Left cardiac atrium (tissue), 4 donors: ENCODE results near the gene SLC25A20. TPM values are rescaled to one million over a fixed set of nuclear protein-coding genes. Genes with fewer than 3 reads are reported as not detected.

Experiments
- ATAC-seq, 2 donors: fragments of 200-7000 bp; cut with Tn5 transposase; one replicate each; pipeline ENCODE4 v1.9.1; 2020; ENCODE audit warnings: mild to moderate bottlenecking in 2 of 2, moderate library complexity in 2 of 2
- DNase-seq: peaks from one replicate; pipeline ENCODE4 v3.0.0-alpha.2; 2020
- intact Hi-C, 2 donors: fragments of 100-400 bp; cut with DNase I; formaldehyde crosslinking; loops; one replicate each; pipeline versions ENCODE4 v1.14.1 to v1.15.1; 2022 to 2023
- long read RNA-seq: library from polyadenylated mRNA; unstranded; transcript quantifications from one replicate; pipeline ENCODE4 v2.0.0, GENCODE V29; 2021
- total RNA-seq, 2 donors: library from RNA; stranded (reverse); fragmentation: NEBNext Ultra II Directional; extraction: Animal tissue kit (Norgen Biotek cat#: 25700); gene quantifications; one replicate each; pipeline ENCODE4 v1.2.1, GENCODE V29; 2021
- donor health status: DM: no; HTN: yes; CAD: no.
- donor health status: DM: no; HTN: yes; CAD: no; lungs with severe emphysema.
- donor health status: DM: yes; HTN: yes; CAD: no.
- donor health status: Dilated cardiomyopathy.

SLC25A20 gene, protein sequence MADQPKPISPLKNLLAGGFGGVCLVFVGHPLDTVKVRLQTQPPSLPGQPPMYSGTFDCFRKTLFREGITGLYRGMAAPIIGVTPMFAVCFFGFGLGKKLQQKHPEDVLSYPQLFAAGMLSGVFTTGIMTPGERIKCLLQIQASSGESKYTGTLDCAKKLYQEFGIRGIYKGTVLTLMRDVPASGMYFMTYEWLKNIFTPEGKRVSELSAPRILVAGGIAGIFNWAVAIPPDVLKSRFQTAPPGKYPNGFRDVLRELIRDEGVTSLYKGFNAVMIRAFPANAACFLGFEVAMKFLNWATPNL
- 10 to 100 TPM; 53.4 to 55.6 TPM for total RNA-seq
- long read RNA-seq, transcript SLC25A20-201 (9 exons, 1,879 nt) = major isoform, 130 of 145 reads
- long read RNA-seq, partial matches to known transcripts = 5 of 145 reads
- long read RNA-seq, other reads (novel, unspliced or antisense) = 10 of 145 reads

DNA sequence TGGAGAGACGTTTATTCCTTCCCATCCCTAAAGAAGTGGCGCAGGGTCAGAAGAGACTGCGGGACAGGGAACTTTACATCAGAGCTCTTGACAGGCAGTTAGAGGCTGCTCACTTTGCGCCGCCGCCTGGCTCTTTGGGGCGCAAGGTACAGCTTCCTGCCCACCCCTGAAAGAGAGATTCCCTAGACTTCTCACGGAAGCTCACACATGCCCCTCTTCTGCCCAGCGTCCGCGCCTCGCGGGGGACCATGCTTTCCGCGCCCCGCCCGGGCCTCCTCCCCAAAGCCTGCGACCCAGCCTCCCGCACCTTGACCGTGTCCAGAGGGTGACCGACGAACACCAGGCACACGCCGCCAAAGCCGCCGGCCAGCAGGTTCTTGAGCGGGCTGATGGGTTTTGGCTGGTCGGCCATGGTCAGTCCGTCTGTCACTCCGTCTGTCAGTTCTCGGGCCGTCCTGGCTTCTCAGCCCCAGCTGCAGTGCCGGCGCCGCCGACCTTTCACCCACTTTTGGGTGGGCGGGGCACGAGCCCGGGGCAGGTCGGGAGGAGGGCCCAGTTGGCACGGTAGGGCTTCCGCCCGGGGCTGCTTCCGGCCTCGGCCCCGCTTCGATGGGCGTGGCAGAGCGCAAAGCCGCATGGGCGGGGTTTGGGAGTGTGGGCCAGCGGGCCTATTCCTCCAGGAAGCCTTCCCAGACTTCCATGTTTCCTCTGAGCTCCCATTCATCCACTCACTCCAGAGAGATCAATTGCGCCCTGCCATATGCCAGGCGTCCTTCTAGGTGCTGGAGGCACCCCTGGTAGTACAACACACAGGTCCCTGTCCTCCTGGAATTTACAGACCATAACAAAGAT lies at the start of gene SLC25A20:
Gene SLC25A20 (minus strand): TSS at position 500 of the 852 bp plus-strand sequence. CDS start 88 bp downstream, at position 412.
- intact Hi-C loops = no loop called here

DNA sequence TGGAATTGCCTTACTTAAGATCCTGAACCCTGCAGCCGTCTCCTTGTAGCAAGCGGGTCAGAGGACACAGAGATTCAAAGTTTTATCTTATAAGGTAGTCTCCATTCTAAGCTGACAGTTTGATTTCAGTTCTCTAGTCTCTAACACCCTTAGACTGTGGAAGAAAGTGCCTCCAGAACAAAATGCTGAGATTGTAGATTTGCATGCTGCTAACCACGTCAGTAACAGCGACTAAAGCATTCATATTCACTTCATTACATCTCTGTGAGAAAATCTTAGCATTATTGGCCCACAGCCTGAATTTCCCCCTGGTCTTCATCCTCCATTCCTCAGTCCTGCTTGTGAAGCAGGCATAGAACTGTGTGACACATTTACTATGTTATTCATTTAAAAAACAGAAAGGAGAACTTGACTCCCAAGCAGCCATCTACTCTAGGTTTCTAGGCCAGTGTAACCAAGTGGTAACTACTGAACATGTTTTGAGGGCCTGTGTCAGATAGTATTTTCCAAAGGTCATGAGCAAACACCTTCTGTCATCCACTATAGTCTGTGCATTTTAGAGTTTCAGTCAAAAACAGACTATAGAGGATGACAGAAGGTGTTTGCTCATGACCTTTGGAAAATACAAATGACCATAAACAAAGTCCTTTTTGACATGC lies 47.3 kb upstream of the SLC25A20 start:
- intact Hi-C loops = no loop called here
- ATAC-seq = no peak

More for the DNA sequence above, at the start of gene SLC25A20:
- DNase-seq (peak; percentile 95), ATAC-seq (peak; percentile 99)

DNA sequence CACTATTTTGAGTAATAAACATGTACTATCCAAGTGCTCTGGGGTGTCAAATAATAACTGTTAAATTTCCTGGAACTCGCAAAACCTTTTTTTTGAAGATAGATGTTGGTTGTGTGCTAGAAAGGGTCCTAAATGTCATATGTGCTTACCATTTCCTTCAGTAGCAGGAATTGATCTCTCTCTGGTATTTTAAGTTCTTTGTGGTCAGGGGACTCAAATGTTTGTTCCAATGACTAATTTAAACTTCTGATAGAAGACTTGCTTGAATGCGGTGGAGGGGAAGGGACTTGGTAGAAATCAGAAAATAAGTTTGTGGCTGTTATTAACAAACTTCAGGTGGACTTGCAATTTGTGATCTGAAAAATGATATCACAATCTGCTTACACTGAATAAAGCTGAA lies 46.8 kb upstream of the SLC25A20 start:
- intact Hi-C loops = no loop called here
- DNase-seq (no peak), ATAC-seq (no peak)

More for the DNA sequence above, 47.3 kb upstream of the SLC25A20 start:
- no peak for DNase-seq

DNA sequence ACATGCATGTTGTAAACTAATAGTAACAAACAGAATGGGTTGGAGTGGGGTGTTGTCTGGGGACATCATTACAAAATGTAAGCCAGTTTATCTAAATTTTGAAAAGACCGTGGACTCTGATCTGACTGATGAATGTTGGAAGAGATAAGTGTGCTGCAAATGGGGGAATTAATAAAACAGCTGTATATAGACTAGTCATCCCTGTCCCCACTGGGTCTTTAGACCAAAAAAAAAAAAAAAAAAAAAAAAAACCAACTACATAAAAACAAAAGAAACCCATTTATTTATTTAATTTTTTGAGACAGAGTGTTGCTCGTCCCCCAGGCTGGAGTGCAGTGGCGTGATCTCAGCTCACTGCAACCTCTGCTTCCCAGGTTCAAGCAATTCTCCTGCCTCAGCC lies 40.0 kb upstream of the SLC25A20 start:
- intact Hi-C loops = no loop called here
- DNase-seq (no peak), ATAC-seq (no peak)

DNA sequence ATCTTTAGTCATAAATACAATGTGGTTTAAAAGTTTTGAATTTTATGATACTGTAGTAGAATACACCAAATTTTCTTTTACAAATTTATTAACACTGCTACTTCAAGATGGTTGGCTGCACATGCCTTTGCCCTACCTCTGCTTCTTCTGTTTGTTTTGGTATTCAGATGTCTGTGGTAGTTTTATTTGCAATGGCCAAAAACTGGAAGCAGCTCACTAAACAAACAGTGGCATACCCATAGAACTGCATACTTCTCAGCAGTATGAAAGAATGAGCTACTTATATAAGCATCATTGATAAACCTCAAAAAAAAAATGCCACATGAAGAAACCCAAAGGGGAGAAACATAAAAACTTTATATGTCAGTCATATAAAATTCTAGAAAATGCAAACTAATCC lies 39.5 kb upstream of the SLC25A20 start:
- intact Hi-C loops = no loop called here
- no peak for ATAC-seq
- DNase-seq = no peak

DNA sequence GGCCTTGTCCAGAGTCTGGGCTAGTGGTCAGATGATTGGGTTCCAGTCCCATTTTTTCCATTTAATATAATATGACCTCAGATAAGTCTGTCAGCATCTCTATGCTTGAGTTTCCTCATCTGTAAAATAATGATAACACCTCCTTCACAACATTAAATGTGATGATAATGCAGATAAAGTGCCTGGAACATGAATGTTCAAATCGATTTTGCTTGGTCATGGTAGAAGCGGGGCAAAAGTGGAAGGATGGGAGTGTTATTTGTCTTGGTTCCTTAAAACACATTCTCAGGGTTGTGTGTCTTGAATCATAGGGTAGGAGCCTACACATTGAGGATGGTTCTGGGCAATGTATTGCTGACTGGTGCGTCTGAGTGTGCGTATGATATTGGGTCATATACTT lies 36.8 kb upstream of the SLC25A20 start:
- DNase-seq (no peak), ATAC-seq (no peak)
- intact Hi-C loops = no loop called here

DNA sequence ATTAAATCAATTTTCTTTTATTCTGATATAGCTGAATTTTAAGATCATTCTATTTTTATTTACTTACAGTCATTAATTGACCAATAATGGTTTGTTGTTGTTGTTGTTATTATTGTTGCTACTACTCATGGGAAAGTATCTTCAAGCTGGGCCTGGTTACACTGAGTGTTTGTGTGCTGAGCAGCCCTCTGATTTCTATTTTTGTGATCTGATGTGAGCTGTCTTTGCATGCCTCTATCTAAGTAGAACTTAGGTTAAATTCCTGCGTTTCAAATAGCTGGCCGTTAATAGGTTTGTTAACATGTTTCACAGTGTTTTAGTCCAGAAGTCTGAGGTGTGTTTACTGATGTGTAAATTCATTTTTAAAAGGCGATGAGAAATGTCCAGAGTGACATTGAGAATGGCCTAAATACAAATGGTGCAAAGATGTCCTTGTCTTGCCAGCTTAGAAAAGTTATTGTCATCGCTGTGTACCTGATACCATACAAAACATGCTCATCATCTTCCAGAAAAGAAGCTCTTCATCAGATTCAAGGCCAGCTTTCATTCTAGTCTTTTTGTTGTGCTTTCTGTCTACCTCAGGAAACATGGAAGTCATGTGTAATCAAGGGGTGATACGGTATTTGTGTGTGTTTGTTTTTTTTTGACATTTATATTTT lies 35.8 kb upstream of the SLC25A20 start:
- no peak for DNase-seq
- intact Hi-C loops = no loop called here
- peak; percentile 72 to 82 for ATAC-seq

DNA sequence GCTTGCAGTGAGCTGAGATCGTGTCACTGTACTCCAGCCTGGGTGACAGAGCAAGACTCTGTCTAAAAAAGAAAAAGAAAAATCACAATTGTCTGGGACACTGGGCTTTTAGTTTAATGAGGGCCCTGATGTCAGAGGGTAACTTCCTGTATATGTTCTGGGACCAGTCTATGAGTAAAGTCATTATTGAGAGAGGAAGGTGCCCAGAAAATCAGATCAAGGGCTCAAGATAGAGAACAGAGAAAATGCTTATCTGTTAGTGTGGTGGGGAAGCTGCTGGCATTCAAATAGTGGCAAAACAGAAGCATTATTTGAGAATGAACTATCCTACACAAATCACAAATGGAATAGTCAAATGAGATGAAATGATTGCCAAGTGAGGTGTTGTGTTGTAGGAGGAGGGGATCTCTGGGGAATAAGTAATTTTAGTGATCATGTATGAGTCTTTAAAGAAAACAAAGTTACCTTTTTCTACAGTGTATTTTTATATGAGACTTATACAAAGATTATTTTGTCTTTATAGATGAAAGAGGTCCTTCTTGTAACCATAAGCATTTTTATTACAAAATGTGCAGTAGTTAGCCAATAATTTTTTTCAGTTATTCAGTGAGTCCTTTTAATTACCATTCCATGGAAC lies 33.4 kb upstream of the SLC25A20 start:
- ATAC-seq = no peak
- no peak for DNase-seq
- intact Hi-C loops = no loop called here

DNA sequence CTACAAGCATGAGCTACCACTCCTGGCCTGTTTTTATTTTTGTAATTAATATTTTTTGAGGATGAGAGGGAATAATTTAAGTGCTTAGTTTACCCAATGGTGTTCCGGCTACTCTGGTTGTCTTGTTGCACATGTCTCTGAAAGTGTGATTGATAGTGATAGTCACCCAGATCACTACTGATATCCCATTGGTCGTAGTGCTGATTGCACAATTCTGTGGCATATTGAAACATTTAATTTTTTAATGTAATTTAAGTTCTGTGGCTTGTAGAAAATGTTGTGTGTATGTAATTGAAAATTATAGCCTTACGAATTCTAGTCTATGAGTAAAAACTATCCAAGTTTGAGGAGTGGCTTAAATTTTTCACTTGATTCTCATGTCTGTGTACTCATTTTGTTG lies 31.9 kb upstream of the SLC25A20 start:
- intact Hi-C loops = no loop called here
- ATAC-seq (no peak), DNase-seq (no peak)

DNA sequence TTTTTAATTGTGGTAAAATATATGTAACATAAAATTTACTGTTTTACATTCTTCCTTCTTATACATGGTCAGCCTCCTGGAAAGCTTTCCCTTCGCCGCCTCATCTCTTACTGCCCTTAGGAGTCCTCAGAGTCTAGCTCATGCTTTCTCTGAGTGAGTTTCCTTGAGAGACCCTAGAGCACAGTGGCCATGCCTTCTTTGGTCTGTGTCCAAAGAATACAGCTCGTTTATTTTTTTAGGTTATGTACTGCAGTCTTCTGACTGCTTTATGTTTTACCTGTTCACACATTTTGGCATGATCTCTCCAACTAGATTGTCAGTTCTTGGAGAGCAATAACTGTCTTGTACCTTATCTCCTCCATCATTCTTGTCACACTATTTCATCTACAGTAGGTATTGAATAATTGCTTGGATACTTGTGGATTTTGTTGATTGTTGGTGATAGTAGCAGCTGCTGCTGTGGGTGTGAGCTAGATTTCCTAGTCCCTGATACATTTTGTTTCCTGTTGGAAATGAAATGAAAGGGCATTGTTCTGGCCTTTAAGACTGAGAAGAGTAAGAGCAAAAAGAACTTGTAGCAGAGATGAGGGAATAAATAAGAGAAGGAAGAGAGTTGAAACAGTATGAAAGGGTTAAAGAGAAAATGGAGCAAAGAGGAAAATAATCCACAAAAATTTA lies 30.8 kb upstream of the SLC25A20 start:
- intact Hi-C loops = no loop called here
- no peak for DNase-seq
- no peak for ATAC-seq

DNA sequence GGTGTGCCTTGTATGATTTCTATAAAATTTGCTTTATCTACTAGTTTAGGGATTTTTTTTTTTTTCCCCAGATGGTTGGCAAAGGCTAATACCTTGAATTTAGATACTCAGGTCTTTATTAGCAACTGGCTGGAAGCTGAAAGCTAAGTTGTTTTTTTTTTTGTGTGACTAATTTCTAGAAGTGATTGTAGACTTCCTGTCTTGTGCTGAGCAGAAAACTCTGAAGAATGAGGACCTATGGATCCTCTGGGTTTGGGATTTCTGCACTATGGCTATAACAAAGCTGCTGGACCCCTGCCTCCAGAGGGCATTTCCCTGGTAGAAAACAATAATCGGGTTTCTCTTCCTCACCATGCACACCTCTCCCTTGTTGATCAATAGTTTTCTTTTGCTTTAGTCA lies 30.0 kb upstream of the SLC25A20 start:
- intact Hi-C loops = no loop called here
- ATAC-seq (no peak), DNase-seq (no peak)

DNA sequence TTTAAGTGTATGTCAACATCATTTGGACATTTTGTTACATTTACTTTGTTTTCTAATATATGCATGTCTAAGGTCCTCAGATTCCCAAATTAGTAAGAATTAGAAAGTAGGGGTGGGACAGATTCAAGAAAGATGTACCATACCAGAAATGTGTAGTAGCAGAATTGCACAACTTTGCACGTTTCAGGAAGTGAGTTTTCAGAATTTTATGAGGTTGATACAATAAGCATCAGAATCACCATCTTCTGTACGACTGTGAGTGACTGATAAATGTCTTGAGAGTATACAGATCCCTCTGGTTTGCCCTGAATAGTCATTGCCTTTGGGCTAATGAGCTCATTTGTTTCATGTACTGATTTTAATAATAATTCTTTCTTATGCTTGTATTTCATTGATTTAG lies 29.2 kb upstream of the SLC25A20 start:
- no peak for DNase-seq
- no peak for ATAC-seq

DNA sequence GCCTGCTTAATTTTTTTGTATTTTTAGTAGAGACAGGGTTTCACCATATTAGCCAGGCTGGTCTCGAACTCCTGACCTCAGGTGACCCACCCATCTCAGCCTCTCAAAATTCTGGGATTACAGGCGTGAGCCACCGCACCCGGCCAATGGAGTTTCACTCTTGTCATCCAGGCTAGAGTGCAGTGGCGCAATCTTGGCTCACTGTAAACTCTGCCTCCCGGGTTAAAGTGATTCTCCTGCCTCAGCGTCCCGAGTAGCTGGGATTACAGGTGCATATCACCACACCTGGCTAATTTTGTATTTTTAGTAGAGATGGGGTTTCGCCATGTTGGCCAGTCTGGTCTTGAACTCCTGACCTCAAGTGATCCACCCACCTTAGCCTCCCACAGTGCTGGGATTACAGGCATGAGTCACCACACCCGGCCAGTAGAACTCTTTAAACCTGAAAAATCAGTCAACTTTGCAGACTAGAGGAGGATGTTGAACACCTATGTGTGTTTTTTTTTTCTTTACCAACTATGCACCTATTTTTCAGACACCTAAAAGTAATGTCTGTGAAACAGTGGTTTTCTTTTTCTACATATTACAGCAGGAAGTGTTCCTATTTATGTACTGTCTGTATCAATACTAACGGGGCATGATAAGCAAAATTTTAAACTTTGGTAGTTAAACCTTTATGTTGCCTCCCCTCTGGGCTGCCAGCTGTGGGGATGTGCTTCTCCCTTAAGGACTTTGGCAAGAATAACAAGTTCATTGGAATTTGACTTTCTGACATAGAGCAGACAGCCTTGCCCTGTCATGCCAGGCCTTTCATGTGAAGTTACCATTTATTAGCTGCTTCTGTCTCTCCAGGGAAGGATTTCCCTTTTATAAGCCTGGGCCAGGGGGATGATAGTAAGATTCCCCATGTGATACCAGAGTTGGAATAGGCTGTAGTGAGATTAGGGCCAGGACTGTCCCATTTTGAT lies 28.0 kb upstream of the SLC25A20 start:
- ATAC-seq (peak; percentile 55 to 79), DNase-seq (no peak)
- intact Hi-C loops = no loop called here

More for the DNA sequence above, 29.2 kb upstream of the SLC25A20 start:
- intact Hi-C loops = no loop called here

DNA sequence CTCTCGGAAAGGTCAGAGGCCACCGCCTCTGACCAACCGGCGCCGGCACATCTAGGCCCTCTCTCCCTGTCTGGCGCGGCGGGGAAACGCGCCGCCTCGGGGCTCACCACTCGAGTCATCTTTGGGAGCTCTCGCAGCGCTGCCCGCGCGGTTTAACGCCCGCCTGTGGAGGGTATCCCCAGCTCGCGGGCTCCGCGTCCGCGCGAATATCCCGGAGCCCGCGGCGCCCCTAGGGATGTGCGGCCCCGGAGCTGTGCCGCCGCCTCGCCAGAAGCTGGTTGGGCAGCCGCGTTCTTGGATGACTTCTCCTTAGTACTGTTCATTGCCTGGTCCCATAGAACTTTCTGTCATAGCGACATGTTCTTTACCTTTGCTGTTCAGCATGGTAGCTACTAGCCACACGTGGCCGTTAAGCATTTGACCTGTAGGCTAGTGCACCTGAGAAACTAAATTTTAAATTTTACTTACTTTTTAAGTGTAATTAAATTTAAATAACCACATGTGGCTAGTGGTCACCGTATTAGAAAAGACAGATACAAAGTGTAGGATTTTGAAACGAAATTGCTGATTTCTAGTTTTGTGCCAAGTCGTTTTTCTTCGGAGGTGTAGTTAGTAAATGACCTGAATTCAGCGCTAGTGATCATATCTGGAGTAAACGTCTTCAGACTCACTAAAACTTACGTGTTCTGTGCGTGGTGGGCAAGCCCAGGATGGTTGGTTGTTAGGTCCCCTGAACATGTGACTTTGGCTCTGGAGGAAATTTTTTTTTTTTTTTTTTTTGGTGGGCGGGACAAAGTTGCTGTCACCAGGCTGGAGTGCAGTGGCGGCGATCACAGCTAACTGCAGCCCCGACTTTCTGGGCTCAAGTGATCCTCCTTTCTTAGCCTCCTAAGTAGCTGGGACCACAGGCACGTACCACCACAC lies 20.8 kb upstream of the SLC25A20 start:
- peak; percentile 35 to 70 for ATAC-seq
- DNase-seq = peak; percentile 46
- intact Hi-C loops = no loop called here

DNA sequence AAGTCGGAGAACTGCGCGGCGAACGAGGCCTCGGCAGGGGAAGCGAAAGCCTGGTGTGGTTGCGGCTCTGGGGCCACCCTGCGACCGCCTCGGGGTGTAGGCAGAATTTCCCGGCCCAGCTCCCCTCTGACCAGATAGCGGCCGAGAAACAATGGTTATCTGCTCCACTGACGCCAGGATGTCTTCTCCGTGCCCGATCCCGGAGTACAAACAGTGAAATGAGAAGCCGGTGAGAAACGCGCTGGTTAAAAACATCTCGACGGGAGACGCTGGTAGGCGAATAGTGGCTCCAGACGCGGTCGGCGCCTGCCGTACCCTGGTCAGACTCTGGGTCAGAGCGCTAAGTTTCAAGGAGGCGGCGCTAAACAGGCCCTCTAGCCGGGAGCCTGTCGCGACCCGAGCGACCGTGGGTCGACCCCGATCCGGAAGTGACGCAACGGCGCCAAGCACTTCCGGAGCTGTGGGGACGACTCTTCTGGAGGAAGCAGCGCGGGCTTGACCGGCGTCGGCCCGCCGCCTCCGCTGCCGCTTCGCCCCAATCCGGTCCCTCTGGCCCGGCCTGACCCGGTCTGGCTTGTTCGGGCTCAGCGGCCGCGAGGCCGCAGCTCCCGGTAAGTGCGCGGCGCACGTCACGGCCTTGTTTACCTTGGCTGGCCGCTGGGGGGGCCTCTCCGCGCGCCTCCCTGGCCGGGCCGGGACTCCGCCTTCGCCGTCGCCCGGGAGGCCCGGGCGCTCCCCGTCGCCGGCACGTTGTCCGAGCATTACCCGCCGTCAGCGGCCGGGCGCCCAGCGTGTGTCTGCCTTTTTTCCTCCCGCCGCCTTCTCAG lies 19.9 kb upstream of the SLC25A20 start, which contains the start of gene ARIH2:
Gene ARIH2 (plus strand): TSS at position 455 of the 827 bp plus-strand sequence. CDS start 8,717 bp downstream, outside the sequence.
- ATAC-seq (peak; percentile 98), DNase-seq (peak; percentile 96)
- intact Hi-C loops = no loop called here
